CD4-positive, alpha-beta T cell treated with Interleukin-17A for 4 hours (primary cell): ENCODE measurements around the gene ALS2.
"Not testable (repeated sequence)": the region's sequence is repeated elsewhere in the genome, so short reads cannot be mapped to it uniquely, and the experiment has no call there.

Source experiments
- DNase-seq: peaks from one replicate; pipeline ENCODE4 v3.0.0-alpha.2; 2020; ENCODE audit warnings: mixed read lengths

The ALS2 gene

DNA sequence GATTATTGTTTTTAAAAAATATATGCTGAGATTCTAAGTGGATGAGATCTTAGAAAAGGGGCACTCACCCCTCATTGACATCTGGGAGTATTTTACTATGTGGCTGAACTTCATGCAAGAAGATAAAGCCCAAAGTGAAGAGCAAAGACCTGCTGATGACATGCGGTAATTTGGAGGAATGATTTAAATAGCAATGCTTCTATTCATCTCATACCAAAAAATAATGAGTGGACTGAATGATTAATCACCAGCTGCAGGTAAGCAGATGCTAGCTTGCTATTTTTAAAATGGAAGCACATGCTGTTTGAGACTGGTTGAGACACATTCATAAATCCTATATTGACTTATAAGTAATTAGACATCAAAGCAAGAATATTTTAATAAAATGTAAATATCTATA, 12.9 kb upstream of the ALS2 start:
- DNase-seq: no peak

DNA sequence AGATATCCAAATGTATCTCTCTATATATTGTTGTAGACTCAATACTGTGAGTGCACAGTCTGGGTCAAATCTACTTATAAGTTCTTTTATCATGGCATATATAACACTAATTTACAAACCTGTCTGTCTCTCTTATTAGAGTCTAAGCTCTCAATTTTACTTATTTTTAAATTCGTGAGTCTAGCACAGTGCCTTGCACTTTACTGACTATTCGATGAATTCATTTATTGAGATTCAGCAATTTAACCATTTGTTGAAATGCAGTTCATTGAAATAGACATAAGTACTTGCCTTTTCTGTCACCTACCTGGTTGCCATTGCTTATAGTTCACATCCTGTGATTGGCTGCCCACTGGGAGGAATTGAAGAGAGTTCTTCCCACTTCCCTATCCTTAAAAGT, 10.3 kb upstream of the ALS2 start:
- DNase-seq: no peak

GRCh38 chr2:201790291-201790690, 9.6 kb upstream of the ALS2 start:
- DNase-seq: no peak

DNA sequence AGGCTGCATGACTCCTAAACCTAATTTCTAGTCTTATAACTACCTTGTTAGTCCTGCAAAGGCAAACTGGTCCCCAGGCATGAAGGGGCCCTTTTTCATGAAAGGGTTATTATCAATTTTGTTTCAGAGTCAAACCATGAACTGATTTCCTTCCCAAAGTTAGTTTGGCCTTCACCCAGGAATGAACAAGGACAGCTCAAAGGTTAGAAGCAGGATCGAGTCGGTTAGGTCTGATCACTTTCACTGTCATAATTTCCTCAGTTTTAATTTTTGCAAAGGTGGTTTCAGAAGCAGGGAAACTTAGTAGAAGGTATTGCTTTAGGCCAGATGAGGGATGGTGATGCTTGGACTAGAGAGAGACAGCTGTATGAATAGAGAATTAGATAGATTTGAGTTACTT, 8.7 kb upstream of the ALS2 start:
- DNase-seq: no peak

GRCh38 chr2:201788371-201788770, 7.6 kb upstream of the ALS2 start:
- no peak for DNase-seq

DNA sequence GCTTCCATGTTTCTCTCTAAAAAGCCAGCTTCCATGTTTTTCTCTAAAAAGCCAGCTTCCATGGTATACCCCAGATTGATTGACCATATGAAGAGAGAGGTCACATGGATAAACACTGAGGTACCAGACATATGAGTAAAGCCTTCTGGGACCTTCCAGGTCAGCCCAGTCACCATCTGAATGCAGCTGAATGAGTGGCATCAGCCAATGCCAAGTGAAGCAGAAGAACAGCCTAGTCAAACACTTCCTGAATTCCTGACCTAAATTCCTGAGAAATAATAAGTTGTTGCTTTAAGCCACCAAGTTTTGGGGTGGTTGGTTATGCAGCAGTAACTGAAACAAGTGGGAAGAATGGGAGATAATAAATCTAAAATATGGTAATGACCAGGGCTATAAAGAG, 5.7 kb upstream of the ALS2 start:
- DNase-seq: no peak

DNA sequence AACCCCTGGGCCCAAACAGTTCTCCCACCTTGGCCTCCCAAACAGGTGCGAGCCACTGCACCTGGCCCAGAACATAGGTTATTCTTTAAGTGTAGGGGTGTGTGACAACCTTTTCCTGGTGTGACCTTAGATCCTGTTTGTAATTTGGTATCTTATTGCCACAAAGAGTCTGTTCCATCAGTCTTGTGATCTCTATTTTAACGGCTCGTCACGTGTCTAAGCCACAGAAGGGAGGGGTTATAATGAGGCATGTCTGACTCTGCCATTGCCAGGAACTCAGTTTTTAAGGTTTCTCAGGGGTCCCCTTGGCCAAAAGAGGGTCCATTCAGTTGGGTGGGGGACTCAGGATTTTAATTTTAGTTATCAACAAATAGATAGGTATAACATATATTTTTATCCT, 4.4 kb upstream of the ALS2 start:
- DNase-seq: no peak

- no peak for DNase-seq
Measured at GRCh38 chr2:201784563-201784962, 3.8 kb upstream of the ALS2 start.

DNA sequence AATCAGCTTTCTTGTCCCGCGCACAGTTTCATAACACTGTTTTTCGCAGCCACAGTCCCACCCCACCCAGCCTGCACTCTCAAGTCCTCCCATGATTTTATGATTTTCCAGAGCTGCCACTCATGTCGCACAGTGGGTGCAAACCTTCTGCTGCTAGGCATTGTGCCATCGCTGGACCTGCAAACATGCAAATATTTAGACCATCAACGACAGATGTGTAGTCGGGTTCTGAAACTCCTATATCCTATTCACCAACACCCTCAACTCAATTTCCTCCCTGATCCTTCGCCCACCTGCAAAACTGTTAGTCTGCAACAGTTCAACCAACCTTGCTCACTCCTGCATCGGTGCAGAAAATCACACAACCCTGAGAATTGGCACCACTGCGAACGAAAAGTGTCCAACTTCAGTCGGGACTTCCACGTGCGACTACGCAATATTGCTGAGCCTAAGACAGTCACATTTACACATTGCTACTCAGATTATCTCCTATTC, 871 bp upstream of the ALS2 start:
- peak; percentile 17 for DNase-seq

DNA sequence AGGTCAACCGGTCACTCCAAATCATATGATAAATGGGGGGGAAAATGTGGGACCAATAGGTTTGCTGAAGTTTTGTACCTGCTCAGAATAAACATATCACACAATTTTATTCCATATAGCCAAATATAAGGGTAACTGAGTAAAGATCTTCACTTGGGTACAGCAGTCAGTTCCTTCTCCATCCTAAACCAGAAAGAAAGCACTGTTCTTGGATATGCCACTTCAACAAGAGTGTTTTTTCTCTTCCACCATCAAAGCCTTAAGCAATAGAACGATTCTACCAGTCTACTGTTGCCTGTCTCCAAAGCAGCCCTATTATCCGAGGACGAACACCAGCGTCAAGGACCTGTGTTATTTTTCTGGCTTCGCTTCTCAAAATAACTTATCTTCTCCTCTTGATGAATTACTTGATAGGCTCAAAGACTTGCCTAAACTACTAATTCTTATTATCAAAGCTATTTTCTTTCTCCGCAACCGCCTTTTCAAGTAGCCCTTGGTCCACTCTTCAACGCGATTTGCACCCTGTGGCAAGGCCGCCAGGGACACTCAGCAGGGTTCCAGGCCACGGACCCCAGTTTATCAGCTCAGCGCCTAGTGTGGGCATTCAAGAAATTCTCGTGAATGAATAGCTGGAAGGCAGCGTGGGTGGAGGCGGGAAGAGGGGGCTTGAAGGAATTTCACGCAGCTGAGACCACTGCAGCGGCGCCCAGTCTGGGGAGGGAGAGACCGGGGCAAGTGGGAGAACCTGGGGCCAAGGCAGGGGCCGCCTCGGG, 646 bp downstream of the ALS2 start:
- no peak for DNase-seq

DNA sequence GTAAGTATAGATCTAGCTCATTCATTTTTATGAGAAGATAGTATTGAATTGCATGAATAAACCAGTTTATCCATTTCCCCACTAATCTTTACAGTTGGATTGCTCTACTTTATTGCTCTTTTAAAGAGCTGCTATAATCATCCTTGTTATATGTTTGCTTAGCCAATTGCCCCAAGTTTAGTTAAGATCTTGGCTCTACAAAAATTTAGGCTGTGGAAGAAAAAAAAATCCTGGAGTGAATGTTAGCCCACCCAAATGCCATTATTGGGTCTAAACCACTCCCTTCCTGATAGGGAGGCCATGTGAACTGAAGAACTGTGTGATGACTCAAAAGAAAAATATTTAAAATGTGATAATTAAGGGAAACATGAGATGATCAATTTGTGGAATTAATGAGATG, 2.9 kb downstream of the ALS2 start:
- no peak for DNase-seq

DNA sequence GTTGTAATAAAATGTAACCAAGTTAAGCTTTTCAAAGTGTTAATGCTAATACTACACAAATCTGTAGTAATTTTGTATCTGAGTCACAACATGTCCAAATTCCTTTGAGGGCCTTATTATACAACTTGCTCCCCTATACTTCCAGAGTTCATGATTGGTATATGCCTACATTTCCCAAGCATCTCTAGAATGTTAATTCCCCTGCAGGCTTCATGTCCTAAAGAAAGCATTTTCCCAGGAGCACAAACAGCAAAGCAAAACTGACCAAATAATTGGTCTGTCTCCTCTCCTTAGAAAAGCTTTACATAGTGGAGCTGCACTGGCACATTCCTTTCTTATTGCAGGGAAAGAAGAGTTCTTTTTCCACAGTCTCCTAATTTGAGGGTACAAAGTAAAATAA, 3.7 kb downstream of the ALS2 start:
- DNase-seq: no peak

GRCh38 chr2:201775326-201775725, 5.4 kb downstream of the ALS2 start:
- DNase-seq: no peak

DNA sequence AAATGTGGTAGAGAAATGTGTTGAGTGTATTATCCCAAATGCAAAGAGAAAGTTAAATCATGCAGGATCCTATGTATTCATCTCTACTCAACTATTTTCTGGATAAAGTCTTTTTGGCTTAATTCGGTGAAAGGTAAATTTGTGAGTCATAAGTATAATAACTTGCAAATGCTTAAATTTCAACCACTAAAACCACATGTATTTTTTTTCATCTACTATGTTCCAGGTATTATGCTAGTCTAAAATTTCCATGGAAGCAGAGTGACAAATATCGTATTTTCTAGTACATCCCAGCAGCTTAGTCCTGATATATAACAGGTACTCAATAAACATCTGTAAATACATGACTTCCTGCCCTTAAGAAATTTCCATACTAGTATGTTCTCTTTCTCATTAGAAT, 6.2 kb downstream of the ALS2 start:
- no peak for DNase-seq

DNA sequence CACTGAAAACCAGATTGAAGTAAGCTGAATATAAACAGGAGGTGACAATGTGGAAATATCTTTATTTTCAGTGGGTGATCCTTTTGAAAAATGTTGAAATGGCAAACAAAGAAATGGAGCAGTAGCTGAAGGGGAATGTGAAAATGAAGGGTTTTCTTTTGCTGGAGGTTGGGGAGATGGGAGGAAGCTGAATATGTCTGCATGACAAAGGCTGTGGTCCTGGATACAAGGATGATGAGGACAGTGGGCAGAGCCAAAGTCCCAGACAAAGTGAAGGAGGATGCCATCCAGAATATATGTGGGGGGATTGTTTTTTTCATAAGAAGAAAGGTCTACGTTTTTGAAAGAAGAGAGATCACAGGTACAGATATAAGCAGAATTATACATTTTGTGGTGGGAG, 6.7 kb downstream of the ALS2 start:
- no peak for DNase-seq

DNA sequence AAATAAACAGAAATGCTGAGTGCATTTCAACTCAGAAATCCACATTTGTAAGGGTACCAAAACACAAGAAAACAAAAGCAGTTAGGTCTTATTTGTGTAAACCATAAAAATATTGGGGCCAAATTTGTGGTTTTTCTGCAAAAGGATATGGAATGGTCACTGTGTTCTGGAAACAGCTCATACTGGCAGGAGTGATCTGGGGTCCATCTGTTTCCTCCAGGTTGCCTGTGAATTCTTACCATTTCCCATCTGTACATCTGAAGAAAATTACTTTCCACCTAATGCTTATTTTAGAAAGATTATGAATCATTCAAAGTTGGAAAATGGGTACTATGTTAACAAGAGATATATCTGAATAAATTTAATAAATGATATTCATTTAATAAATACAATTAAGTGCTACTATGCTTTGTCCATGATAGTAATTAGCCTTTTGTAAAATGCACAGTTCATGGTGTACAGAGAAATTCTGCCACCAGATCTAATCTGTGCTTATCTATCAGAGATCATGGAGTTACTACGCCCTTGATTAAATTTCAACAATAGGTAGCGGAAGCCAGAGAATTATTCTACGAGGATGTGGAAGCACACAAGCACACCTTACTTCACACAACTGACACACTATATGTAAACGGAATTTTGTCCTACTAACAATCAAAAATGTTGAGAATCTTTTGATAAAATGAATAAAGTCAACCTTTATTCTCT, 10.9 kb downstream of the ALS2 start:
- no peak for DNase-seq

DNA sequence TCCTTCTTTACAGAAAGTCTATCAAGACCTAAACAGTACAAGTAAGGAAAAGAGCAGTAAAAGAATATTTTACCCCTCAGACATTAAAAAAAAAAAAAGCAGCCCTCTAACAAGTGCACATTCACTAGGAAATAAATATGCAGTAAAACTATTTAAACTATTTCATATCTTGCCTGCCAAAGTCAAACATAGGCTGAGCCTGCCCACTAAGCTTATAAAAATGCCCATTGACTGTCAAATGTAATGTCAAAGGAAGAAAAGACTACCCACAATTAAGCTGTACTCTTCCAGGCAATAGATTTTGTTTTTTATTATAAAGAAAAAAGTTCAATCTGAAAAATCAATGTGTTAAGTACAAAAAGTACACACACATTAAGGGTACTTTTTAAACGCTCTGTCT, 11.8 kb downstream of the ALS2 start:
- DNase-seq: no peak

- no peak for DNase-seq
Measured at GRCh38 chr2:201765799-201766198, 14.9 kb downstream of the ALS2 start.

DNA sequence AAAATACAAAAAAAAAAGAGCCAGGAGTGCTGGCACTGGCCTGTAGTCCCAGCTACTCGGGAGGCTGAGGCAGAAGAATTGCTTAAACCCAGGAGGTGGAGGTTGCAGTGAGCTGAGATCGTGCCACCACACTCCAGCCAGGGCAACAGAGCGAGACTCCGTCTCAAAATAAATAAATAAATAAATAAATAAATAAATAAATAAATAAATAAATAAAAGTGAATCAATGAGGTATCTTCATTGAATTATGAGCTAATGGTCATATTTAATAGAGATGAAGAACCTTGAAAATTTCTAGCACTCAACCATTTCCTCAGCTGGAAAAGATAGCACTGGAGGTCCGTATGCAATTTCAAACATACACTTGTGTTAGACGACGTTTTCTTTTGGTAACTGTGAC, 16.3 kb downstream of the ALS2 start:
- not testable (repeated sequence) for DNase-seq

GRCh38 chr2:201761101-201761500, 19.6 kb downstream of the ALS2 start:
- DNase-seq: no peak

DNA sequence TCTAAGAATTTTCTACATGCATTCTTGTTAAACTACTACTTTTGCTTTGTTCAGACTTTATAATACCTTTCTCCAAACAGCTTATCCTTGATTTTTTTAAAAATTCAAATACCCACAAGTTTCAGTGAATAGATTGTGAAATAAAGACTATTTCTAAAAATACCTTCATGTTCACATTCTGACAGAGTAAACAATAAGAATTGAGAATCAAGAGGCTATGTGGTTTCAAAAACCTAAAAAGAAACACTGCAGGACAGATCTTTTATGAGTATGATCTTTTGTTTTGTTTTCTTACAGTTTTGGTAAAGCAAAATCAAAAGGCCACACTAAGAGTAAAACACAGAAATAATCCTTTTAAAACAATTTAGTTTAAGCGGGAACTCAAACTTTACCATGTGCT, 21.2 kb downstream of the ALS2 start:
- no peak for DNase-seq

DNA sequence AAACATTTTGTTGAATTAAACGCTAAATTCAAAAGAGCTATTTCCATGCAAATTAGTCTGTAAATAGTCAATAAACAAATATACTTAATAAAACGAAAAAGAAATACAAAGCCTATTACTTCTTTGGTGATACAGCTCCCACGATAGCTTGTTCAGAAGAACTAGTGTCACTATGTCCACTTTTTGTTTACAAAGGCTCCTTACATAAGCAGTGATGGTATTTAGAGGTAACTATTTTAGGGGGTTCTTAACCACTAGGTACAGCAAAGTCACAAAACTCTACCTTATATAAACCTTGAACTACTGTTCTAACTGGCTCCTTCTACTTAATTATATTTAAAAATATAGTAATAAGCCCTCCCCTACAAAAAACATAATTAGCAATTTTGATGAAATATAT, 21.9 kb downstream of the ALS2 start:
- no peak for DNase-seq

- no peak for DNase-seq
Measured at GRCh38 chr2:201758234-201758633, 22.5 kb downstream of the ALS2 start.

GRCh38 chr2:201754717-201755415, 25.9 kb downstream of the ALS2 start:
- no peak for DNase-seq
